Cardiac muscle cell (in vitro differentiated cells and primary cell): ENCODE measurements around the gene SPRYD4. TPM values are rescaled to one million over a fixed set of nuclear protein-coding genes. Genes with fewer than 3 reads are reported as not detected.
"Not testable (repeated sequence)": the region's sequence is repeated elsewhere in the genome, so short reads cannot be mapped to it uniquely, and the experiment has no call there.

Experiments used
- DNase-seq, 2 donors: peaks; one replicate each; pipeline versions ENCODE4 v3.0.0 to v3.0.0-alpha.2; 2010 to 2017; ENCODE audit warnings: low read depth in 1 of 2, low spot score in 1 of 2
- H3K27ac ChIP-seq: fragments of 200-600 bp; sonication (generic); 2 replicates; pipeline ENCODE4 v1.5.1; 2016
- H3K27me3 ChIP-seq: fragments of 200-600 bp; sonication (generic); 2 replicates; pipeline ENCODE4 v1.6.0; 2016; ENCODE audit warnings: control low read depth
- H3K36me3 ChIP-seq: fragments of 200-600 bp; sonication (generic); 2 replicates; pipeline ENCODE4 v1.5.1; 2016; ENCODE audit warnings: control low read depth
- H3K4me1 ChIP-seq: fragments of 200-600 bp; sonication (generic); 2 replicates; pipeline ENCODE4 v1.8.1; 2017; ENCODE audit warnings: low read depth, mild to moderate bottlenecking, mixed run types
- H3K4me3 ChIP-seq: fragments of 200-600 bp; sonication (generic); 2 replicates; pipeline ENCODE4 v1.5.1; 2016; ENCODE audit warnings: mild to moderate bottlenecking
- H3K9me3 ChIP-seq: fragments of 200-600 bp; sonication (generic); 2 replicates; pipeline ENCODE4 v1.5.1; 2017; ENCODE audit warnings: low read depth, mild to moderate bottlenecking, control low read depth
- polyA plus RNA-seq: library from polyadenylated mRNA; unstranded; fragments of >200 nt; fragmentation: Nextera tagmentation; extraction: Ambion mirVana; gene quantifications from 2 replicates; pipeline ENCODE4 v1.2.1, GENCODE V29; 2016
- total RNA-seq: library from RNA; depleted of rRNA; stranded (reverse); fragments of >200 nt; gene quantifications from 2 replicates; pipeline ENCODE4 v1.2.3, GENCODE V29; 2016
- TF ChIP-seq, protein P1 (sequence below): IDR thresholded peaks from 2 replicates; pipeline ENCODE4 v1.5.1; 2012; ENCODE audit warnings: low read depth, mild to moderate bottlenecking, low read length

SPRYD4 gene
- total and polyA plus RNA-seq, 2 experiments from 2014 or later, result 4.4 to 4.9 TPM

DNA sequence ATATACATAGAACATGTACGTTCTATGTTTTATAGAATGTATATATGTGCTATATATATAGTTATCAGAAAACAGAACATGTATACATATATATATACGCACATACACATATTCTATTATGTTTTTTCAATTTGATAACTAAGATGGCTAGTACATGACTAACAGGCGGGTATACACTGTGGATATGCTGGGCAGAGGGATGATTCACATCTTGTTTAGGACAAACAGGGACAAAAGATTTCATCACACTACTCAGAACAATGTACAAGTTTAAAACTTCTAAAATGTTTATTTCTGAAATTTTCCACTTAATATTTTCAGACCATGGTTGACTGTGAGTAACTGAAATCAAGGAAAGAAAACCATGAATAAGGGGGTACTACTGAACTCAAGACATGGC lies 36.5 kb upstream of the SPRYD4 start:
- Histone ChIP-seq H3K36me3 (peaks cover 3% of the 10 kb centered on the region), H3K27me3 (no peaks in the 10 kb centered on the region), H3K9me3 (no peaks in the 10 kb centered on the region), H3K4me1 (no peaks in the 10 kb centered on the region), H3K4me3 (no peak overlapping the region), H3K27ac (no peak overlapping the region)
- TF ChIP-seq, protein P1, sequence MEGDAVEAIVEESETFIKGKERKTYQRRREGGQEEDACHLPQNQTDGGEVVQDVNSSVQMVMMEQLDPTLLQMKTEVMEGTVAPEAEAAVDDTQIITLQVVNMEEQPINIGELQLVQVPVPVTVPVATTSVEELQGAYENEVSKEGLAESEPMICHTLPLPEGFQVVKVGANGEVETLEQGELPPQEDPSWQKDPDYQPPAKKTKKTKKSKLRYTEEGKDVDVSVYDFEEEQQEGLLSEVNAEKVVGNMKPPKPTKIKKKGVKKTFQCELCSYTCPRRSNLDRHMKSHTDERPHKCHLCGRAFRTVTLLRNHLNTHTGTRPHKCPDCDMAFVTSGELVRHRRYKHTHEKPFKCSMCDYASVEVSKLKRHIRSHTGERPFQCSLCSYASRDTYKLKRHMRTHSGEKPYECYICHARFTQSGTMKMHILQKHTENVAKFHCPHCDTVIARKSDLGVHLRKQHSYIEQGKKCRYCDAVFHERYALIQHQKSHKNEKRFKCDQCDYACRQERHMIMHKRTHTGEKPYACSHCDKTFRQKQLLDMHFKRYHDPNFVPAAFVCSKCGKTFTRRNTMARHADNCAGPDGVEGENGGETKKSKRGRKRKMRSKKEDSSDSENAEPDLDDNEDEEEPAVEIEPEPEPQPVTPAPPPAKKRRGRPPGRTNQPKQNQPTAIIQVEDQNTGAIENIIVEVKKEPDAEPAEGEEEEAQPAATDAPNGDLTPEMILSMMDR, result no peak
- DNase-seq, result peak in 1 of 2 donors; percentile 60

DNA sequence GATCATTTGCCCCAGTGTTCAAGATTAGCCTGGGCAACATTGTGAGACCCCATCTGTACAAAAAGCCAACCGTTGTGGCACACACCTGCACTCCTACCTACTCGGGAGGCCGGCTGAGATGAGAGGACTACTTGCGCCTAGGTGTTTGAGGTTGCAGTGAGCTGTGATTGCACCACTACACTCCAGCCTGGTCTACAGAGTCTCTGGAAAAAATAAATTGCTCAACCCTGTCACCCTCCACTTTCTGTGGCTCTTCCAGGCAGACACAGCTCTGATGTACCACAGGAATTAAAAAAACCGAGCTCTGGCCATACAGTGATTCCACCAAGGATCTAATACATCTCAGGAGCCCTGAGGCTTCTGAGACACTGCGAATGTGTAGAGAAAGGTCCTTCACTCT lies 33.5 kb upstream of the SPRYD4 start:
- H3K27me3 ChIP-seq, result no peaks in the 10 kb centered on the region
- no peaks in the 10 kb centered on the region for H3K4me1 ChIP-seq
- no peak for DNase-seq
- H3K27ac ChIP-seq, result no peak overlapping the region
- H3K9me3 ChIP-seq, result no peaks in the 10 kb centered on the region
- H3K4me3 ChIP-seq, result no peak overlapping the region
- TF ChIP-seq, protein P1, result no peak
- H3K36me3 ChIP-seq, result no peaks in the 10 kb centered on the region

DNA sequence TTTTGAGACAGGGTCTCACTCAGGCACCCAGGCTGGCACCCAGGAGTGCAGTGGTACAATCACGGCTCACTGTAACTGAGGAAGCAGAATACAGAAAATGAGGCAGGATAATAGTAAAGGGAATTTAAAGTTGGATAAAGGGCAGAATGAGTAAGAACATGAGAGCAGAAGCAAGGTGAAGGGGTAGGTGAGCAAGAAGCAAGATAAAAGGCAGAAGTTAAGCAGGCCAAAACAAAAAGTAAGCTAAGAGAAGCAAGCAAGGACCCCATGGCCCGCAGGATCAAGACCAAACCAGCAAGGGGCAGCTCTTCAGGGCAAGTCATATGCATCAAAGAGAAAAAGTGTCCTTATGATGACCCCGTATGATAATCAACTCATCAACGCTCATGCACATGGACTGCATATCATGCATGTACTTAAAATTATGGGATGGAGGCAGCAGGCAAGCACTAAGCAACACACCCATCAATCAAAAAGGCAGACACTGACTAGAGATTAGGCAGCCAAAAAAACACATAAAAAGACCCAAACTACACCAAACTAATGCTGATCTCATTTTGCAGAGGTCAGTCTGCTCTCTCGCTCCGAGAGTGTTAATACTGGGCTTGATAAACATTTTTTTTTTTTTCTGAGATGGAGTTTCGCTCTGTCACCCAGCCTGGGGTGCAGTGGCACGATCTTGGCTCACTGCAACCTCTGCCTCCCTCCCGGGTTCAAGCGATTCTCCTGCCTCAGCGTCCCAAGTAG lies 30.8 kb upstream of the SPRYD4 start:
- TF ChIP-seq, protein P1, result no peak
- Histone ChIP-seq H3K4me3 (no peak overlapping the region), H3K36me3 (no peaks in the 10 kb centered on the region), H3K4me1 (no peaks in the 10 kb centered on the region), H3K27me3 (no peaks in the 10 kb centered on the region), H3K9me3 (no peaks in the 10 kb centered on the region), H3K27ac (no peak overlapping the region)
- DNase-seq, result no peak

DNA sequence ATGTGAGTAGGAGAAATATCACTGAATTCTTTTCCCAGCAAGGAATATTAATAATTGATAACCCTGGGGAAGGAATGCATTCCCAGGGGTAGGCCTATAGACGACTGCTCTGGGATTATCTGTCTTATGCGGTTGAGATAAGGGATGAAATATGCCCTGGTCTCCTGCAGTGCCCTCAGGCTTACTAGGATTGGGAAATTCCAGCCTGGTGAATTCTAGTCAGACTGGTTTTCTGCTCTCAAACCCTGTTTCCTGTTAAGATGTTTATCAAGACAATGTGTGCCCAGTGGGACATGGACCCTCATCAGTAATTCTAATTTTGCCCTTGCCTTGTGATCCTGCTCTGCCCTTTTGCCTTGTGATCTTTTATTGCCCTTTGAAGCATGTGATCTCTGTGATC lies 25.2 kb upstream of the SPRYD4 start:
- not testable (repeated sequence) for H3K27me3 ChIP-seq, H3K4me3 ChIP-seq, DNase-seq, H3K36me3 ChIP-seq, H3K27ac ChIP-seq, H3K9me3 ChIP-seq, H3K4me1 ChIP-seq

DNA sequence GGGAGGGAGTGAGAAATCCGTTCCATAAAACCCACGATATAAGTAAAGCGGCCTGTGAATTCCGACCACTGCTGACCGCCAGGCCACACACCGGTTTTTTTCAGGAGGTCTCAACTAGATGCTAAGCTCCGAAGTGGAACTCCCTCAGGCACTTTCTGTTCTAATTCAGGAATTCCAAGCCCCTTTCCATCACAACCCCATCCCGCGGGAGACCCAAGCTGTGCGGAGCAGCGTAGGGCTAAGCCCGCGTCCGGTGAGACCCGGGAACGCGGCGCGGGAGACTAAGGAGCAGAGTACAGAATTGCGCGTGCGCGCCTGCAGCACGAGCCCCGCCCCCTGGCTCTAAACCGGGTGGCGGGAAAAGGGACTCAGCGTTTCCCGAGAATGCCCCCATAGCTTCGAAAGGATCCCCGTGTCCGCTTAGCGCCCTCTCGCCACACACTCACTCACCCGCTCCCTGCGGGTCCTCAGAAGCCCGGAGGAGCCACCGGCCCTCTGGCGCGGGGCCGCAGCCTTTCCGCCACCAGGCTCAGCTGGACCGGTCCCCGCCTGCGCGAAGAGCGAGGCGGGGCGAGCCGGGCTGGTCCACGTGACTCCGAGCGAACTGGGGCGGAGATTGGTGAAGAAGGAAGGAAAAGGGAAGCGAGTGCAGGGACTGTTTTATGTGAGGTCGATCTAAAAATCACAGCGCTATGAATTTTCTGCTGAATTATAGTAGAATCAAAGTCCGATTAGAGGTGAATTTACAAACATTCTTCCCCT lies 19.3 kb upstream of the SPRYD4 start, which contains the start of gene TIMELESS:
Gene TIMELESS (minus strand): TSS at position 567 of the 762 bp plus-strand sequence. CDS start 15,256 bp downstream, outside the sequence.
- Histone ChIP-seq H3K36me3 (no peaks in the 10 kb centered on the region), H3K27ac (peak within 1 kb of the TSS; percentile 77), H3K4me1 (no peaks in the 10 kb centered on the region), H3K4me3 (peak within 1 kb of the TSS; percentile 50), H3K27me3 (no peaks in the 10 kb centered on the region), H3K9me3 (no peaks in the 10 kb centered on the region)
- DNase-seq, result peak; percentile 91 to 92
- TF ChIP-seq, protein P1, result peak; percentile 3

DNA sequence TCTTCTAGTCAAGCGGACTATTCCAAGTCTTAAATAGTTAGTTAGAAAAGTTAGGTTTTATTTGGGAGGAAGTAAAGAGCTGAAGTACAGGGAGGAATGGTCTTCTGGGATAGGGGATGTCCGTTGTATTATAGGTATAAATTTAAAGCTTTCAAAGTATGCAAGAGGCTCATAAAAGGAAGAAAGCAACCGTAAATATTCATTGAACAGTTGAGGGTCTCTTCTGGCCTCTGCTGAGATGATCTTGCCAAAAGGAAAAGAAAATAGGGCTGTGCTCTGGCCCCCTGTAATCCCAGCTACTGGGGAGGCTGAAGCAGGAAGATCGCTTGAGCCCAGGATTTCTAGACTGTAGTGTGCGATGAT lies 18.8 kb upstream of the SPRYD4 start:
- Histone ChIP-seq H3K9me3 (no peaks in the 10 kb centered on the region), H3K27me3 (no peaks in the 10 kb centered on the region), H3K27ac (peak overlapping the region; percentile 77), H3K4me1 (no peaks in the 10 kb centered on the region), H3K4me3 (peak overlapping the region; percentile 50), H3K36me3 (no peaks in the 10 kb centered on the region)
- TF ChIP-seq, protein P1, result no peak
- DNase-seq, result no peak
